AG20443 (cell line): ENCODE results near the gene ITIH5.

ENCODE experiments used
- DNase-seq: peaks from one replicate; pipeline ENCODE4 v3.0.0; 2012; ENCODE audit warnings: low spot score, mixed read lengths

Gene ITIH5

GRCh38 chr10:7583626-7584025 is 83.1 kb downstream of the ITIH5 start:
- DNase-seq = no peak

GRCh38 chr10:7580520-7580919 is 86.2 kb downstream of the ITIH5 start:
- no peak for DNase-seq

- no peak for DNase-seq
Measured at GRCh38 chr10:7579681-7580080, 87.1 kb downstream of the ITIH5 start.

DNA sequence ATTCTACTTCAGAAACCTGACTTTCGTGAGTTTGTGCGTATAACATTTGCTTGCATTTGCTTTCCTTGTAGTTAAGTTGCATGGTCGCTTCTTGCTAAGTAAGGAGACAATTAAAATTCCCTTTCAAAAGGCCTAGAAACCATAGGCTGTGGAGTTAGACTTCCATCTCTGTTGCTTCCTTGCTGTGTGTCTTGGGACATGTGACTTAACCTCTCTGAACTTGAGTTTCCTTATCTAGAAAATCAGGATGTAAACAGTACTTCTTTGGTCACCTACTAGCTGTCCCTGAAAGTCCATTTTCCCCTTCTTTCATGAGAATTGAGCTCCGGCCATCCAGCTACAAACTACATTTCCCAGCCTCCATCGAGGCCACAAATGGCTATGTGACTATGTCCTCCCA is 89.2 kb downstream of the ITIH5 start:
- DNase-seq = no peak

DNA sequence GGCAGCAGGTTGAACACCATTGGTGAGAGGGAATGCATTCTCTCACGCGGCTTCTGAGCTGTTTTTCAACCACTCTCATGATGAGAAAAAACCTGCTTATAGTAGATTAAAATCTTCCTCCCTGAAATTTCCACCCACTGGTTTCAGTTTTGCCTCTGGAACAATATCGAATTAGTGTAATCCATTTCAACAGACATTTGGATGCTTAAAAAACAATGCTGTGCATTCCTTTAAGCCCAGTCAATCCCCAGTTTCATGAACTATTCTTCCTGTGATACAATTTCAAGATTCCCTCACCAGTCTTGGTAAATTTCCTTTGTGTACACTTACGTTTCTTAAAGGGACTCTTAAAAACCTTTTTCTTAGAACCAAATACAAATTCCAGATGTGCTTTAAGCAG is 89.6 kb downstream of the ITIH5 start:
- peak; percentile 29 for DNase-seq

DNA sequence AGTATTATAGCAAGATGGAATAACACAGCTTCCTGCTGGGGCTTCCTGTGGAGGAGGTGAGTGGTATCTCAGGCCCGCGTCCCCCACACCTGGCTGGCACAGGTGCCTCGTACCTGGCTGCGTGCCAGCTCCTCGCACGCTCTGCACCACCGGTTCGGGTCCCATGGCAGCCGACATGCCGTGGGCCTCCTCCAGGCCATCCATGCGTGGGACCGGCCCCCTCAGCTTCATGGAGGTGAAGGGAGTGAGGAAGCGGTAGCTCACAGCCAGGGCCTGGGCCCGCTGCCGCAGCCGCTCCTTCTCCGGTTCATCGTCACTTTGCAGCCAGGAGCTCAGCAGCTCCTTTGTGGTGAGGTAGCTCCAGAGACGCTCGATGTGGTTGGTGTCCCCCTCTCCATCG is 90.4 kb downstream of the ITIH5 start:
- DNase-seq = no peak

- DNase-seq = peak; percentile 63
Measured at GRCh38 chr10:7572391-7572790, 94.4 kb downstream of the ITIH5 start.

DNA sequence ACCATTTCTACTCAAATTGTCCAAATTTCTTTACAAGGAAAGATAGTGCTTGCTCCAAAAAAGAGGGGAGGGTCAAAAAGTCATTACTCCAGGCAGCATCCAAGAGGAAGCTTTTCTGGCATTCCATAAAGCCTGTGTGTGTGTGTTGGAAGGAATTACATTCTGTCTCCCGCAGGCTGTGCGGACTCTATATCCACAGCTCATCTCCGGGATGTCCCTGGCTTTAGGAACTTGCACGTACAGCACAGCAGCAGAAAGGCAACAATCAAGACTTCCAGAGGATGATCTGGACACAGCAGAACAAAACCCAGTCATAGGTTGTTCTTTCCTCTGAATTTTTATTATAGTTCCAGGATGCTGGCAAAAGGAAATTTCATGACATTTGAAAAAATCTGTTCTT is 94.8 kb downstream of the ITIH5 start:
- no peak for DNase-seq

GRCh38 chr10:7567911-7568620 is 98.7 kb downstream of the ITIH5 start:
- DNase-seq = no peak

DNA sequence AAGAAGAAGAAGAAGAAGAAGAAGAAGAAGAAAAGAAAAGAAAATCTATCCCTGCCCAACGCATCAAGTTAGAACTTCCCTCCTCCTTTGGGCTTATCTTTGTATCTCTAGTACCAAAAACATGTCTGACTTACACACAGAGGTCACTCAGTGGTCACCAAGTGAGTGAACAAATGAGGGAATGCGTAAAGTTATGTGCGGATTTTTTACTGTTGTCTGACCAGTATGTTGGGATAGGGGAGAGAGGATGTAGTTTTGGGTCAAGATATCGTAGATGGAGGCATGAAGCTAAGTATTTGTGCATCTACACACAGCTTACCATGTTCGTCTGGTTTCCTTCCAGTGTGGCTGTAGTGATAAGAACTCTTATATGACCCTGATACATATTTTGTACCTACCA is 99.9 kb downstream of the ITIH5 start:
- DNase-seq = no peak

DNA sequence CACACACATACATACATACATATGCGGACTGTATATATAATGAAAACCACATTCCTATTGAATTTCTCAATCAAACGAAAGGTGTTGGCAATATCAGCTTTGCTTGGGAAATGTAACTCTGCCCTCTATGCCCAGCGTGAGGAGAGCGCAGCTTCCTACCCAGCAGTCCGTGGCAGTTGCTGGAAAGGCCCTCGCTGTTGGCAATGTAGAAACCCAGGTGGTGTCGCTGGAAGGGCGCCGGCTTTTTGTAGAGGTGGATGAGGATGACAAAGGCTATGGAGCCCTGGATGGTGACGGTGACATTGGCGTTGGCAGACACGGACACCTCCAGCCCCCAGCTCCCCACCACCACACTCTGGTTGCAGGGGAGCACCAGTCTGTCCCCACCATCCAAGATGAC is 100.9 kb downstream of the ITIH5 start:
- no peak for DNase-seq

DNA sequence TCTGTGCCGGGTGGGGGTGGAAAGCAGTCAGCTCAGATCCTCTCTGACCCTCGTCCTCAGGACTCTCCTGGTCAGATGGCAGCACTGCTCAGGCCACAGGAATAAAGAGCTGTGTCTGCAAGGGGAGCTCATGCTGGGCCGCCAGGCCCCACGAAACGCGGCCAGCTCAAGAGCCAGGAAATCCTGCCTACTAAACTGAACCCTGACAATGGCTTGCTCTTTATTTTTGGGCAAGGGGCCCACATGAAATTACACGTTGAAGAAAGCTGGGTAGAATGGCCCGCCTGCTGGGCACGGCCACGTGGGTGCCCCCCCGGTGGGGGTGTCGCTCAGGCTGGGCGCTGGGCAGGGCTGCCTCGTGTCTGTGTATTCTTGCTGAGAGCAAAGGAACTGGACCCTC is 103.0 kb downstream of the ITIH5 start:
- no peak for DNase-seq

GRCh38 chr10:7563368-7563767 is 103.4 kb downstream of the ITIH5 start:
- DNase-seq = peak; percentile 29

- no peak for DNase-seq
Measured at GRCh38 chr10:7561985-7562384, 104.8 kb downstream of the ITIH5 start.

DNA sequence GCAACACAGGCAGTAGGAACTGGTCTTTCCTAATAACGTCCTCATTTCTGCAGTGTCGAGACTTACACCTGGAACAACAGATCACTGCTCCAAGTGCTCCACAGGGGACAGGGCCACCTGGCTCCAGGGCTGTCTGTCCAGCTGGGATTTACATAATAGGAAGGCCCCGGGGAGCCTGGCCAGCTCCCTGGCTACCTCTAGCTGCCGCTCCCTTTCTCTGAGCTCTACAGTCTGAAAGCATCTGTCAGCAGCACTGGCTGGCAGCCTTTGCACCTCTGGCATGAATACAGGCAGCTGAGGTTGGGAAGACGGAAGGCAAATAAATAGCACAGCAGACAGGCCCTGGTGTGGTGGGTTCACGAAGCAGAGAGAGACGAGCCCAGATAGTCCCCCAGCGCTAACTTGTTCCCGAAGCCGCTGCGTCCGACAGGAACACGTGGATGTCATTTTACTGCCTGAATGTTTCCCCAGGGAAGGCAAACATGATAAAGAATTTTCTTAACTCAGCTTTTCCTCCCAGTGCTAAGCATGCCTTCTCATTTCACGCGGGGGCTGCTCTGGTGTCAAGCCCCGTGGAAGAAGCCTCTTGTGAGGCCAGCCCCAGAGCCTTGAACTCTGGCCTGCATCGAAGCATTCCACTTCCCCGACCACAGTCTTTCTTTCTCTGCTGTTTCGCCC is 105.4 kb downstream of the ITIH5 start:
- peak; percentile 56 for DNase-seq

DNA sequence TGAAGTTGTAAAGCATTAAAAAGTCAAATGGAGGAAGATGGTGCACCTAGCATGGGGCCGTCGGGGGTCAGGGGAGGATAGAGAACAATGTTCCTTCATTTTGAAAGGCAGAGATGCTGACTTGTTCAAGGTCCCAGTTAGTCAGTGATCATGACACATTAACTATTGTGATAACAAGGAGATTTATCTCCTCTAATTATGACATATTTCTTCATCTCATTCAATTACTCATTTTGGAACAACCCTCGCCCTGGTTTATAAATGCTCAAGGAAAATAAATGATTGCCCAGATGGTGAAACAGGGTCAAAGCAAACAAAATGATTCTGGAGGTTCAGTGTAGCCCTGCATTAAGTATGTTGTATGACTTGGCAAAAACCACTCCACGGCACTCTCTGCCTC is 106.2 kb downstream of the ITIH5 start:
- DNase-seq = no peak

DNA sequence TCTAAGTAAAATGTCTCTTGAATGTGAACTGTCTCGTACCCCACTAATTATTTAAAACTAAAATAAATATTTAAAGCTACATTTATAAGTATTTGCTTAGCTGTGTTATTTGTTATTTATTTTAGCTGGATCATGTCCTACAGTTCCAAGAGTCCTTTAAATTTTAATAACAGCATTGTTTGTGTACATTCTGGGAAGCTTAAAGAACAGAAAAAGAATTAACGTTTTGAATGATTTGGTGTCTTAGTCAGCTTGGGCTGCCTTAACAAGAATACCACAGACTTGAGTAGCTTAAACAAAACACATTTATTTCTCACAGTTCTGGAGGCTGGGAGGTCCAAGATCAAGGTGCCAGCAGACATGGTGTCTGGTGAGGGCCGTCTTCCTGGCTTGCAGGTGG is 107.4 kb downstream of the ITIH5 start:
- no peak for DNase-seq

DNA sequence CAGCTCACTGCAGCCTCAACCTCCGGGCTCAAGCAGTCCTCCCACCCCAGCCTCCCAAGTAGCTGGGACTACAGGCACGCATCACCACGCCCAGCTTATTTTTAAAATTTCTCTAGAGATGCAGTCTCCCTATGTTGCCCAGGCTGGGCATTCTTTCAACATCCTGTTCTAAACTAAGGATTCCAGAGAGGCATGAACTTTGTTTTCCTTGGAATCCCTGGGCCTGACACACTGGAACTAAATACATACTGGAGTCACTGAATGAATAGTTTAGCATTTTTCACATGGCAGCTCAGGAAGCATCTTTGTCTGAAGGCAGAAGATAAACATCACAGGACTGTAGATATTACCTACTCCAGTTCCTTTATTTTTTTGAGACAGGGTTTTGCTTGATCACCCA is 108.7 kb downstream of the ITIH5 start:
- DNase-seq = no peak

DNA sequence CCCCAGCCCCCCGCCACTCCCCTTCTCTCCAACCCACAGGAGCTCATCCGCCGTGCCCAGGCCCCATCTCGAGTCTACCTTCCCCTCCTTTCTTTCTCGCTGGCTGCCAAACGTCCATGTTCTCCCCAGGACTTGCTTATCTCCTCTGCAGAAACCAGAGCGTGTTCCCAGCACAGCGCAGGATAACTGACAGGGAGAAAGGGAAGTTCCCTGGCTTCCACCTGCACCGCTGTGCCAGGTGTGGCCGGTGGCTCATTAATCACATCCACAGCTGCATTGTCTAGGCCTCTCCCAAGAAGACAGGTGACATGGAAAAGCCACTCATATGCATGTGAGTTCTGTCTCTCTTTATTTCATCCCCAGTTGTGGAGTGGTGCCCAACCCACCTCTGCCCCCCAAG is 113.2 kb downstream of the ITIH5 start:
- DNase-seq = no peak

- no peak for DNase-seq
Measured at GRCh38 chr10:7551950-7552716, 114.6 kb downstream of the ITIH5 start.

DNA sequence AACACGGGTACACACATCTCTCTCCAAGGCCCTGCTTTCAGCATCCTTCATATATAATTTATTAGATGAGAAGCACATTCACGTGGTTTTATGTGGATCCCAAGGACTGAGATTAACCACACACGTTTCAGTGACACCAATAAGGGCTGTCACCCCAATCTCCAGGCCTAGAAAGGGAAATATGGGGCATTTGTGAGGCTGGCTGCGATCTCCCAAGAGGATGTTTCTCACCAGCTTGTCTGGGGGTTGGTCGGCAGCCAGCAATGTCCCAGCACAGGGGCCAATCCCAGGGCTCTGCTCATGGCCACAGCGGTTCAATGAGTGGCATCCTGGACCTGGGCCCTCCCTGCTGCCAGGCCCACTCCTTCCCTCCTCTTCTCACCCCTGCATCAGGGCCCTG is 115.5 kb downstream of the ITIH5 start:
- no peak for DNase-seq

DNA sequence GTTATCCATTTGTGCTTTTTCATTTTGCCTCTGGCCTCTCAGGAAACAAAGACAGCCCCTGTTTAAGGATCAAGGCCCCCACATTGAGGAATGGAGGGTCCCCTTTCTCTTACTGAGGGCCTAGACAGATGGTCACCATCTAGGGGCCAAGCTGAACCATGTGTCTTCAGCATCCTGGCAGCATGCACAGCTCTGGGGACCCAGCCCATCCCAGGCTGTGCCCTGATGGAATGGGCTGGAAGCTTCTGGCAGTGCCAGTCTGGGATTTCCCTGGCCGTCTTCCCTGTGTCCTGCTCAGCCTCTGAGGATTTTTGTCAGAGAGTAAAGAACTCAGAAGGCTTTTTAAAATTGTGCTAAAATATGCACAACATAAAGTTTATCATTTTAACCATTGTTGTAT is 116.8 kb downstream of the ITIH5 start:
- no peak for DNase-seq

DNA sequence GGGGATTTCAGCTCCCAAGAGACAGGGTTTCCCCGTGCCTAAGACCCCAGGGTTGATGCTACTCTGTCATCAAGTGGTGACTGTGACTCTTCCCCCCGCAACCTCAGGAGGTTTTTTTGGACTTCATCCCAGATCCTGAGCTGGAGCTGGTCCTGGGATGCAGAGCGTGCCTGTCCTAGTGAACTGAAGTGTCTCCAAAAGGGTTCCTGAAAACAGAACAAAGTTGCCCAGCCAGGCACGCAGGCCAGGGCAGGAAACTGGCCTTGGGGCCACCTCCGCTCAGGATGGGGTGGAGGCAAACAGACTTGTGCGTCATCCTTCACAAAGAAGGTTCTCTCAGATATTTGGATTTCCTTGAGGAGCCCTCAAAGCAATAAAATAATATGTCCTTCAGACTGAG is 118.9 kb downstream of the ITIH5 start:
- DNase-seq = no peak
